KOPT-K1 (cell line): Measurements from ENCODE around the gene MS4A7.

Experiments
- H3K27ac ChIP-seq: fragments of 200-600 bp; sonication (generic); 2 replicates; pipeline ENCODE4 v1.5.1; 2016; ENCODE audit warnings: antibody characterized with exemption, mild to moderate bottlenecking, low read depth, low read length; ENCODE audit not compliant: poor library complexity, severe bottlenecking
- H3K36me3 ChIP-seq: fragments of 200-600 bp; sonication (generic); 2 replicates; pipeline ENCODE4 v1.5.1; 2017; ENCODE audit warnings: antibody characterized with exemption, mild to moderate bottlenecking, low read length, moderate library complexity; ENCODE audit not compliant: insufficient read depth
- H3K9me3 ChIP-seq: fragments of 200-600 bp; sonication (generic); 2 replicates; pipeline ENCODE4 v1.5.1; 2017; ENCODE audit warnings: antibody characterized with exemption, low read length, mild to moderate bottlenecking; ENCODE audit not compliant: insufficient read depth, poor library complexity, severe bottlenecking

Gene MS4A7

DNA sequence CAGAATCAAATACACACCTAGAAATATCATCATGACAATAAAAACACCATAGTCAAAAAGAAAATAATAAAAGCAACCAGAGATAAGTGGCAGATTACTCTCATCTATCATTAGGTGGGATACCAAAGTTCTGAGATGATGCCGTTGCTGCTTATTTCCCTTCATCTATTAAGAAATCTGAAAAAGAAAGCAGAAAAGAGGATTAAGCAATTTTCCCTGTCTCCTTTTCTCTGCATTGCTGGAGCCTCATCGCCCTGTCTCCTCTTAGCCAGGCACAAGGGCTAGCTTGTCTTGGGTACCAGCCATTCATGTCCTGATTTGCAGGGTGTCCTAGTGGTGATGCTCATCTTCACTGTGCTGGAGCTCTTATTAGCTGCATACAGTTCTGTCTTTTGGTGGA lies 14.0 kb downstream of the MS4A7 start:
- Histone ChIP-seq H3K36me3 (no peaks in the 10 kb centered on the region), H3K9me3 (no peaks in the 10 kb centered on the region), H3K27ac (no peak overlapping the region)

DNA sequence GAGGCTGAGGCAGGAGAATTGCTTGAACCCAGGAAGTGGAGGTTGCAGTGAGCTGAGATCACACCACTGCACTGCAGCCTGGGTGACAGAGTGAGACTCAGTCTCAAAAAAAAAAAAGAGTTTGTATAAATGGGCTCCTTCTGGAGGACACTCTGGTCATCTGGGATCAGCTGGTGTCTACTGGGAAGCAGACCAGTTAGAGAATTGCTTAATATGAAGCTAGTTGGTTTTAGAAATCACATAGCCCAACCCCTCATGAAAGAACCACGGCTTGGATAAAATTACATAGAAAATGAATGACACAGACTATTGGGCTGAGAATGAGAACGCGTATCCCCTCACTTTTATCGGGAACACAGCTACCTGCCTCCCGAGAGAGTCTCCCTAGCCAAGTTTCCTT lies 14.7 kb downstream of the MS4A7 start:
- no peak overlapping the region for H3K27ac ChIP-seq
- H3K36me3 ChIP-seq, result no peaks in the 10 kb centered on the region
- no peaks in the 10 kb centered on the region for H3K9me3 ChIP-seq

DNA sequence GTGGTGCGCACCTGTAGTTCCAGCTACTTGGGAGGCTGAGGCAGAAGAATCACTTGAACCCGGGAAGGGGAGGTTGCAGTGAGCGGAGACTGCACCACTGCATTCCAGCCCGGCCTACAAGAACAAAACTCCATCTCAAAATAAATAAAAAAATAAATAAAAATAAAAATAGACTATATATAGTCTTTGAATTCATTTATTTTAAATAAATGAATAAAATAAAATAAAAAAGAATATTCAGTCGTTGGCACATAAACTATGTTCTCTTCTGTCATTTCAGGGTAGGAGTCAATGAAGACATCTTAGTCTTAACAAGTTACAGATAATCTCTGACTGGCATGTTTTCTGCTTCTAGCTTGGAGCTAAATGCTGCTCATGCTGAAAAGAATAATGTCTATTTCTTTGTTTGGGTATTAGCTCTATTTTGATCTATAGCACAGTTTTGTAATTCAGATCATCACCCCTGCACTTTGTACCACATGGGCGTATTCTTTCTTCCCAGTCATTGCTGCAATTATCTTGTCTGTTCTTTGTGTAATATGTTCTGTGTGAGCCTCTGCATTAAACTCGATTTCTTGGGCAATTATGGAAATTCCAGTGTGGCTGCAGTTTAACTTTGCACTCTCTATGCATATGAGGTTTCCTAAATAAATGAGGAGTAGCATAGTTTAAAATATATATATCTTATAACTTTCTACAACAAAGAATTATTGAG lies 16.5 kb downstream of the MS4A7 start:
- Histone ChIP-seq H3K9me3 (no peaks in the 10 kb centered on the region), H3K27ac (no peak overlapping the region), H3K36me3 (no peaks in the 10 kb centered on the region)

DNA sequence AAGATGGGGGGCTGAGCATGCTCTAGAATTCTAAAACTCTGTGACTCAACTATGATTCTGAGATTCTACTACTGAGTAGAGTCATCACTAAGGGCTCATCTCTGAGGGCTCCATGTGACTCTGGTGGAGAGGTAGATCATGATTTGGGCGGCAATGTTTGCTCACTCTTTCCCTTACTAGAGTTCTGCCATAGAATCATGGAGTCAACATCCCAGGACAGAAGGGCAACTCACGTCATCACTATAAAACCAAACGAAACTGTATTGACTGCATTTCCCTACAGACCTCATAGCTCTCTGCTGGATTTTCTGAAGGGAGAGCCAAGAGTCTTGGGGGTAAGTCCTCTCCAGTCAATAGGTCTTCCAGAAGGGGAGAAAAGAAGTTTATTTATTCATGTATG lies 18.1 kb downstream of the MS4A7 start, which contains the start of gene MS4A14:
MS4A14 (plus strand) TSS at position 78 of the 400 bp plus-strand sequence; CDS start at position 198, 120 bp downstream.
- H3K9me3 ChIP-seq, result no peaks in the 10 kb centered on the region
- no peaks in the 10 kb centered on the region for H3K36me3 ChIP-seq
- no peak within 1 kb of the TSS for H3K27ac ChIP-seq

DNA sequence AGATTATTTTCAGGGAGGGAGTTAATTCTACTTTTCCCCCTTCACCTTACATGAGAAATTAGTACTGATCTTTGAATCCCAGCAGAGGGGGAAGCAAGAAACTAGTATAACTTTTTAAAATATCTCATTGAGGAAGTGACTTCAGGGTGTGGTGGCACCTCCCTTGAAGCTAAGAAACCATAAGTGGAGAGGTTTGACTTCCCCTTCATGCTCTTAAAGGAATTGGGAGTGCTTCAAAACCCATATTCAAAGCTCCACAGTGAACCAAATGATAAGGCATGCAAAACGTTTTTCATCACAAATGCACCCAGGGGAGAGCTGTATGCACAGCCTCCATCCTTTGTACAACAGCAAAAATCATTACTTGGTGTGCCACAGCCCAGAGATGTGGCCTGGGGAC lies 18.5 kb downstream of the MS4A7 start:
- no peaks in the 10 kb centered on the region for H3K36me3 ChIP-seq
- no peaks in the 10 kb centered on the region for H3K9me3 ChIP-seq
- H3K27ac ChIP-seq, result no peak overlapping the region

DNA sequence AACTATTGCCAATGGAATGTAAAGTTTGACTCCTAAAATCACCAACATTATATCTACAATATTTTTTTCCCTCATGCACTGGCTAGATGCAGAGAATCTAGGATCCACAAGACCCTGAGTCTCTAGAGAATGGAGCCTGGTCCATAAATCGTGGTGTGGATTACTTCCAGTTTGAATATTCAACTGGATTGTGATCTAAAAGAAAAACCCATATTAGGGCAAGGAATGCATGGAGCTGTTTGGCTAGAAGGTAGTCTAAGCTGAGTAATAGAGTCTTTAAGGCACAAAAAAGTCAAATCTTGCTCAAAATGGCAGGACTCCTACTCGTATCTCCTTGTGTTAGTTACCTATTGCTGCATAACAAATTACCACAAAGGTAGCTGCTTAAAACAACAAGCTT lies 41.7 kb downstream of the MS4A7 start:
- no peaks in the 10 kb centered on the region for H3K9me3 ChIP-seq
- H3K36me3 ChIP-seq, result no peaks in the 10 kb centered on the region
- H3K27ac ChIP-seq, result no peak overlapping the region

DNA sequence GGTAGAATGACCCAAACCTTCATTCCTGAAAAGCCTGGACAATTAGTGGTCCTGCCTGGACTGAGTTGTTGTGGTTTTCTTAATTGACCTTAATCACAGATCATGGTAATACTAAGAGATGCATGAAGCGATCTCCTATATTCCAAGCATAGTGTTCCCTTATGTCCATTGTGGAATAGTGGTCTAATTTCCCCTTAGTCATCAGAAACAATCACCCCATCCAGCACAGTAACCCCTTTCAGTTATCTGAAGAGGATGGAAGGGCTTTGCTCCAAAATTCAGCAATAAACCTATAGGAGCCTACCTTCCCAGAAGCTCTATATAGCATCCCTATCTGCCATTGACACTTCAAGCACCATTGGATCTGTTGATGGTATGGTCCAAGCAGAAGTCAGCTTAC lies 44.3 kb downstream of the MS4A7 start:
- Histone ChIP-seq H3K36me3 (no peaks in the 10 kb centered on the region), H3K27ac (no peak overlapping the region), H3K9me3 (no peaks in the 10 kb centered on the region)

DNA sequence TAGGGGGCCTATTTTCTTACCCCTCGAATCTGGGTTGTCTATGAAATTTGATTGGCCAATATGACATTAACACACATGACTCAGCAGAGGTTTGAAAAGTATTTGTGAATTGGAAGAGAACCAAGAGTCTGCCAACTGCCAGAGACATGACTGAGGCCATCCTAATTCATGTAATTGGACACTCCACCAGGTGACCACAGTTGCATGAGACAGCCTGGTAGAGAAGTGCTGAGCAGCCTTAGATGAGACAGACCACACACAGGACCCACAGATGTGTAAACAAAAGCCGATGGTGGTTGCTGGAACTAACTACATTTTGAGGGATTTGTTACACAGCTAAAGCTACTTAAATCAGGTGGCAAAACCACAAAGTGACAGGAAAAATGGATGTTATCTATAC lies 50.2 kb downstream of the MS4A7 start:
- H3K9me3 ChIP-seq, result no peaks in the 10 kb centered on the region
- H3K36me3 ChIP-seq, result no peaks in the 10 kb centered on the region
- H3K27ac ChIP-seq, result no peak overlapping the region

DNA sequence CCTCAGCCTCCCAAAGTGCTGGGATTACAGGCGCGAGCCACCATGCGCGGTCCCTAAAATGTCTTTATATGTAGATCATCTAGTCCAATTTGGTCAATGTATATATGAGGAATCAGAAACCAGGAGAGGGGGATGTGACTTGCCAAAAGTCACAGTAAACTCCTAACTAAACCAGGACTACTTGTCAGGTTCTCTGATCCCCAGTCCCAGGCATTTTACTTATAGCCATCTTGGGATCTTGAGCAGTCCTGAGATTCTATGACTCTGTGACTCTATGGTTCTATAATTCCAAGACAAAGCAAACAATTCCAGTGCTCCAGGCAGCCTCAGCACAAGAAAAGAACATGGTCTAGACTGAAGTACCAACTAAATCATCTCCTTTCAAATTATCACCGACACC lies 50.9 kb downstream of the MS4A7 start, which contains the start of gene MS4A5:
MS4A5 (plus strand) TSS at position 301 of the 400 bp plus-strand sequence. CDS start 103 bp downstream, outside the sequence.
- Histone ChIP-seq H3K9me3 (no peaks in the 10 kb centered on the region), H3K27ac (no peak within 1 kb of the TSS), H3K36me3 (no peaks in the 10 kb centered on the region)

DNA sequence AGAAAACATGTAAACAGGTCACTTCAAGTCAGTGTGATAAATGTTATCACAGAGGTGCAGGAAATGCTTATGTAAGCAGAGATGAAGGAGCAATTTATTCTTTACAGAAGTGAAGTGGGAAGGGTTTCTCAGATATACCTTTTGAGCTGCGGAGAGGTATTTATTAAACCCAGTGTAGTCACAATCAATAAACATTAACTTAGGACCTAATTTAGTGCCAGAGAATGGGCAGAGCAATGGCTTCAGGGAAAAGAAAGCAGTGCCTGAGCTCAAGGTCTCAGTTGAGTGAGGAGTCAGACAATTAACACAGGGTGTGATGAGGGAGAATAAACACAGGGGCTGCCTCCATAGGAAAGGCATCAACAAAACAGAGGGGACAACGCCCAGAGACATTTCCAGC lies 52.9 kb downstream of the MS4A7 start:
- no peak overlapping the region for H3K27ac ChIP-seq

DNA sequence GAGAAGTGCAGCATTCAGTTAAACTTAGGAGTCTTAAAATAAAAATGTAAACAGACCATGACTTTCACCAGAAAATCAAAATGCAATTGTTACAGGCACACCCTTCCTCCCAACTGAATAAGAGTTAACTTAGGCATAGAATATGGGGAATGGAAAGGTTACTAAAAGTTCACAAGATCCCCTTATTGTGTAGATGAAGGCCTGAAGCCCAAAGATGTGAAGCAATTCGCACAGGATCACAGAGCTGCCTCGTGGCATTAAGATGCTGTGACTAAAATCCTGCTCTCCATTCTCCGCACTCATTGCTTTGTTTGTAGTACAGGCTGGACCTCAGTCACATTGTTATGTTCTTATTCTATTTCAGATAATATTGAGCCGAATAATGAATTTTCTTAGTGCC lies 55.1 kb downstream of the MS4A7 start:
- H3K9me3 ChIP-seq, result no peaks in the 10 kb centered on the region
- no peak overlapping the region for H3K27ac ChIP-seq
- no peaks in the 10 kb centered on the region for H3K36me3 ChIP-seq

More for the DNA sequence above, 52.9 kb downstream of the MS4A7 start:
- H3K9me3 ChIP-seq, result no peaks in the 10 kb centered on the region
- no peaks in the 10 kb centered on the region for H3K36me3 ChIP-seq
